GM10266 (cell line): ENCODE data around the gene DENND6A.
"Not testable (repeated sequence)": the region's sequence is repeated elsewhere in the genome, so short reads cannot be mapped to it uniquely, and the experiment has no call there.

ENCODE experiments used
- DNase-seq: peaks from one replicate; pipeline ENCODE4 v3.0.0; 2012; ENCODE audit errors: extremely low spot score
- CTCF ChIP-seq: IDR thresholded peaks from 2 replicates; pipeline ENCODE4 v1.5.1; 2012; ENCODE audit warnings: mild to moderate bottlenecking, low read depth; ENCODE audit not compliant: control insufficient read depth, insufficient read depth; ENCODE audit errors: missing control alignments

Gene DENND6A

DNA sequence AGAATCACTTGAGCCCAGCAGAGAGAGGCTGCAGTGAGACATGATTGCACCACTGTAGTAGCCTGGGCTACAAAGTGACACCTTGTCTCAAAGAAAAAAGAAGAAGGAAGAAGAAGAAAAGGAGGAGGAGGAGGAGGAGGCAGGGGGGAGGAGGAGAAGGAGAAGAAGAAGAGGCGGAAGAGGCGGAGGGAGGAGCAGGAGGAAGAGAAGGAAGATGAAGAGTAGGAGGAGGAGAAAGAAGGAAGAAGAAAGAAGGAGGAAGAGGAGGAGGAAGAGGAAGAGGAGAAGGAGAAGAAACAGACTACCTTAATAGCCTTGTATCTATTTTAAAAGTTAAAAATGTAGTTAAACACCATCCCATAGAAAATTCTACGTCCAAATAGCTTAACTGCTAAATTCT lies 76.6 kb downstream of the DENND6A start:
- no peak for DNase-seq
- TF ChIP-seq CTCF, result no peak

- DNase-seq, result not testable (repeated sequence)
Measured at GRCh38 chr3:57611870-57612269, 81.0 kb downstream of the DENND6A start.

DNA sequence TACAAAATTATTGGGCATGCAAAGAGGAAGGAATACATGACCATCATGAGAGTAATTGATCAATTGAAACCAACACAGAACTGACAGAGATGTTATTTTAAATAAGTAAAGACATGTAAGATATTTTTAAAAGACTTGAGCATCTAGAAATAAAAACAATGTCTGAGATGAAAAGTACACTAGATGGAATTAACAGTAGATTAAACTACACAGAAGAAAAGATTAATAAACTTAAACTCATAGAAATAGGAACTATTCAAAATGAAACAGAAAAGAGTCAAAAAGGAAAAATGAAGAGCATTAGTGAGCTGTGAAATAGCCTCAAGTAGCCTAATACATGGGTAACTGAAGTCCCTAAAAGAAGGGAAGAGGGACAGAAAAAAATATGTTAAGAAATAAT lies 87.2 kb downstream of the DENND6A start:
- no peak for TF ChIP-seq CTCF
- DNase-seq, result no peak

GRCh38 chr3:57604971-57605370 lies 87.9 kb downstream of the DENND6A start:
- DNase-seq, result no peak
- TF ChIP-seq CTCF, result no peak

- no peak for TF ChIP-seq CTCF
- DNase-seq, result no peak
Measured at GRCh38 chr3:57600195-57600594, 92.7 kb downstream of the DENND6A start.

DNA sequence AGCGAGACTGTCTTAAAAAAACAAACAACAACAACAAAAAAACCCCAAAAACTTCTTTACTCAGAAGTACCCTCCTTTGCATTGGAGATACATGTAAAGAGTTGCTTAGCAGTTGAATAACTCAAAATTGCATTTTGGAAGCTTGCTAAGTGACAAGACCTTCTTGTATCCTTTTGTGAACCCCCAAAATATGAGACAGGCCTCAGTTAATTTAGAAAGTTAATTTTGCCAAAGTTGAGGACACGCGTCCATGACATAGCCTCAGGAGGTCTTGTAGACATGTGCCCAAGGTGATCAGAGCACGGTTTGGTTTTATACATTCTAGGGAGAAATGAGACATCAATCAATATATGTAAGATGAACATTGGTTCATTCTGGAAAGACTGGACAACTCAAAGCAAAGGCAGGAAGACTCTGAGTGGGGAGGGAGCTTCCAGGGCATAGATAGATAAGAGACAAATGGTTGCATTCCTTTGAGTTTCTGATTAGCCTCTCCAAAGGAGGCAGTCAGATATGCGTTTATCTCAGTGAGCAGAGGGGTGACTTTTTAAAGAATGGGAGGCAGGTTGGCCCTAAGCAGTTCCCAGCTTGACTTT lies 94.0 kb downstream of the DENND6A start:
- no peak for TF ChIP-seq CTCF

GRCh38 chr3:57597127-57597923 lies 95.6 kb downstream of the DENND6A start, which contains the start of gene ARF4:
ARF4 (minus strand) TSS chr3:57597344; CDS start chr3:57597140, 204 bp downstream.
- TF ChIP-seq CTCF, result peak; percentile 41
- DNase-seq, result peak; percentile 95

More for the DNA sequence above, 94.0 kb downstream of the DENND6A start:
- no peak for DNase-seq
